ENCODE measurements around the gene ERI2.
A peak's percentile ranks its signal among the peaks of the same experiment; 100 is the strongest.
"Not testable (repeated sequence)": the region's sequence is repeated elsewhere in the genome, so short reads cannot be mapped to it uniquely, and the experiment has no call there.

Gene ERI2

DNA sequence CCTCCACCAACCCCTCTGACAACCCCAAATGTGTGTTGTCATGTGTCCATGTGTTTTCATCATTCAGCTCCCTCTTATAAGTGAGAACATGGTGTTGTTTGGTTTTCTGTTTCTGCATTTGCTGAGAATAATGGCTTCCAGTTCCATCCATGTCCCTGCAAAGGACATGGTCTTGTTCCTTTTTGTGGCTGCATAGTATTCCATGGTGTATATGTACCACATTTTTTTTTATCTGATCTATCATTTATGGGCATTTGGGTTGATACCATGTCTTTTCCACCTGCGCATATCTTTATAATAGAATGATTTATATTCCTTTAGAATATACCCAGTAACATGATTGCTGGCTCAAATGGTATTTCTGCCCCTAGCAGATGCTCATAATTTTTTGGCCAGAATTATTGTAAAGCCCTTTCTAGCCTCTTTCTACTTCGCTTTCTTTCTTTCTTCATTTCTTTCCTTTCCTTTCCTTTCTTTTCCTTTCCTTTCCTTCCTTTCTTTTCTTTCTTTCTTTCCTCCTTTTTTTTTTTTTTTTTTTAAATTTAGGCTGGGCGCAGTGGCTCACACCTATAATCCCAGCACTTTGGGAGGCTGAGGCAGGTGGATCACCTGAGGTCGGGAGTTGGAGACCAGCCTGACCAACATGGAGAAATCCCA, 12.8 kb upstream of the ERI2 start:
- DNase-seq (ENCODE audit: low read depth in 2 of 2): no peak

- DNase-seq (ENCODE audit: low read depth in 2 of 2): no peak
Measured at GRCh38 chr16:20814784-20815183, 8.5 kb upstream of the ERI2 start.

- no peak for DNase-seq (ENCODE audit: low read depth in 2 of 2)
Measured at GRCh38 chr16:20812510-20812909, 6.2 kb upstream of the ERI2 start.

GRCh38 chr16:20811889-20812439, 5.7 kb upstream of the ERI2 start:
- DNase-seq (ENCODE audit: low read depth in 2 of 2): no peak

GRCh38 chr16:20807862-20808261, 1.6 kb upstream of the ERI2 start:
- no peak for DNase-seq (ENCODE audit: low read depth in 2 of 2)

DNA sequence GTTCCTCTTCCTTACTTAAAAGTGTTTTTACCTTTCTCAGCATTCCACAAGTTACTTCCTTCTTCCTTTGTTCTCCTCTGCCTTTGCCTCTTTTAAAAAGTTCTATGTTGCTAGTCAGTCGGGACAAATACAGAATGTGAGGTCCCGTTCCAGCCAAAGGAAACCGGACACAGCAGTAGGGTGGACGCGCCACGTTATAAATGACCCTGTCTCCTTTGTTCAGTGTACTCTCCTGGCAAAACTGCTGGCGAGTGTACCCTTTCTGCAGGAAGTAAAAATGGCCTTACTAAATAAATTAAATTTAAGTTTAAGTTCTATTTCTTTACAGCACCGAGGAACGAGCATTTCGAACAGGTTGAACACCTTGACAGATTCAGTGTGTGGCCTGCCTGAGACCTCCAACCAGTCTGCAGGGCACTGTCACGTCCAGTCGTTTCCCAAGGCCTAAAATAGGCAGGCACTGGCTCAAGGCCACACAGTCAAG, 546 bp downstream of the ERI2 start:
- DNase-seq (ENCODE audit: low read depth in 2 of 2): not testable (repeated sequence)

- DNase-seq (ENCODE audit: low read depth in 2 of 2): no peak
Measured at GRCh38 chr16:20803561-20804214, 2.6 kb downstream of the ERI2 start.

- DNase-seq (ENCODE audit: low read depth in 2 of 2): no peak
Measured at GRCh38 chr16:20803192-20803560, 3.1 kb downstream of the ERI2 start.

DNA sequence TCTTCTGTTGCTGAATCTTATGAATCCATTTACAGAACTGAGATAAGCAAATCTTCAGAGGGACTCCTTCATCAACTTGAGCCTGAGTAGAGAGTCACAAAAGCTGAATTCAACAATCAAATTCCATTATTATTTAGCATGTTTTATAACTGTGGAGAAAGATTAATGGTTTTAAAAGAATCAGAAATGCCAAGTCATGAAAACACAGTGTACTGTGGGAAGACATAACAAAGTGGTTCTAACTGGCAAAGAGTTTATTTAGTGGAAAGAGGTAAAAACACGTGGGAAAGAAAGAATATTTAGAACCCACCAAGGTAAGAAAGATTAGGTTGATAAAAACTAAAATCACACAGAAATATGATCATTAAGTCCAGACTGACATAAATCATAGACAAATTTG, 5.0 kb downstream of the ERI2 start:
- DNase-seq (ENCODE audit: low read depth in 2 of 2): no peak

GRCh38 chr16:20799599-20799998, 6.7 kb downstream of the ERI2 start:
- DNase-seq (ENCODE audit: low read depth in 2 of 2): no peak

DNA sequence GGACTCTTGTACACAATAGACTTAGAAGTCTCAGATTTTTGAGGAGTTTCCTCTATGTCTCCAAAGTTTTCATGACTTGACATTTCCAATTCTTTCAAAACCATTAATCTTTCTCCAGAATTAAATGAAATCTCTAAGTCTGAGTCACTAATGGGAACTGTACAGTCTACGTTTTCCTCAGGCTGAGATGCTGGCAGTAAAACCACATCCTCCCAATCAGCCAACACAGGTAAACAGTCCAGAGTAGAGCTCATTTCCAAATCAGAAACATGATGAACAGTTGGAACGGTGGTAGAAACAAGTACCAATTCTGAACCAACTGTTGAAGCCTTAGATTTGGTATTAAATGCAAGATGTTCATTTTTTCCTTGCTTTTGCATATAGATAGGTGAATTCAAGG, 7.9 kb downstream of the ERI2 start:
- no peak for DNase-seq (ENCODE audit: low read depth in 2 of 2)

GRCh38 chr16:20791923-20792612, 14.2 kb downstream of the ERI2 start:
- no peak for DNase-seq (ENCODE audit: low read depth in 2 of 2)

DNA sequence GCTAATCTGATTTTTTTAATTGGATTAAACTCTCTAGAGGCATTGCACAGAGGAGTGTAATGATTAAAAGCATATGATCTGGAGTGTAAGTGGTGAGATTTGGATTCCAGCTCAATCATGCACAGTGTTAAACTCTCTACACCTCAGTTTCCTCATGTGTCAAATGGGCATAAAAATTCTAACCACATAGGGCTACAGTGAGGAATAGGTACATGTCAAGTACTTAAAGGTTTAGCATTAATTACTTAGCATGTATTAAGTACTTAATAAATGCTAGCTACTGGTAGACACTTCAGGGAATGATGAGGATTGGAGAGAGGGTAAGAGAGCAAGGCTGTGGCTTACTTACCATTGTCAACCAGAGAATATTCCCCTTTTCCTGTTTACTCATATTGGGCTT, 17.1 kb downstream of the ERI2 start:
- no peak for DNase-seq (ENCODE audit: low read depth in 2 of 2)

DNA sequence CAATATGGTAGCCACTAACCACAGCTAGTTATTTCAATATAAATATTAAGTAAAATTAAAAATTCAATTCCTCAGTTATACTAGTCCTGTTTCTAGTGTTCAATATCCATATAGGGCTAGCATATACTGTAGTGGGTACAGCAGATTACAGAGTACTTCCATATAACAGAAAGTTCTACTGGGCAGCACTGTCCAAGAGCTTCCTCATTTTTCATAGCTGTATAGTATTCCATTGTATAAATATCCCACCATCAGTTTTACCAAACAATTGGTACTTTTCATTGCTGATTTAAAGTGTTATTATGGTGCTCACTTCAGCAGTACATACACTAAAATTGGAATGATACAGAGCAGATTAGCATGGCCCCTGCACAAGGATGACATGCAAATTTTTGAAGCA, 22.1 kb downstream of the ERI2 start:
- no peak for DNase-seq (ENCODE audit: low read depth in 2 of 2)

GRCh38 chr16:20782470-20782869, 23.8 kb downstream of the ERI2 start:
- no peak for DNase-seq (ENCODE audit: low read depth in 2 of 2)

DNA sequence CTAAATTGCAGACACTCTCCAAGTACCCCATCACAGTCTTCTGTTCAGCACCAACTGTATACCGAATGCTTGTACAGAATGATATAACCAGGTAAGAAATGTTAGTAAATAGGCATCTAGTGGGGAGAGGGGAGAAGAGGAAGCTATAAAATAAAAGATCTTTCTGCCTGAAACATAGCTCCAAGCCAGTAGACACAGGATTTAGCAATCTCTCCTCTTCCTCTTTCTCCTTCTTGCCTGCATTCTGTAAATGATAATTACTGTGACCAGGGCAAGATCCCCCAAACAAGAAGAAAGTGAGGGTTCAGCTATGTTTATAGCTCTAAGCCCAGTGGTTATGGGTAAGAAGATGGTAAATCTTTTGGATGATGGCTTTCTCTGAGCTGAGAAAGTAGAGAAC, 24.6 kb downstream of the ERI2 start:
- no peak for DNase-seq (ENCODE audit: low read depth in 2 of 2)

DNA sequence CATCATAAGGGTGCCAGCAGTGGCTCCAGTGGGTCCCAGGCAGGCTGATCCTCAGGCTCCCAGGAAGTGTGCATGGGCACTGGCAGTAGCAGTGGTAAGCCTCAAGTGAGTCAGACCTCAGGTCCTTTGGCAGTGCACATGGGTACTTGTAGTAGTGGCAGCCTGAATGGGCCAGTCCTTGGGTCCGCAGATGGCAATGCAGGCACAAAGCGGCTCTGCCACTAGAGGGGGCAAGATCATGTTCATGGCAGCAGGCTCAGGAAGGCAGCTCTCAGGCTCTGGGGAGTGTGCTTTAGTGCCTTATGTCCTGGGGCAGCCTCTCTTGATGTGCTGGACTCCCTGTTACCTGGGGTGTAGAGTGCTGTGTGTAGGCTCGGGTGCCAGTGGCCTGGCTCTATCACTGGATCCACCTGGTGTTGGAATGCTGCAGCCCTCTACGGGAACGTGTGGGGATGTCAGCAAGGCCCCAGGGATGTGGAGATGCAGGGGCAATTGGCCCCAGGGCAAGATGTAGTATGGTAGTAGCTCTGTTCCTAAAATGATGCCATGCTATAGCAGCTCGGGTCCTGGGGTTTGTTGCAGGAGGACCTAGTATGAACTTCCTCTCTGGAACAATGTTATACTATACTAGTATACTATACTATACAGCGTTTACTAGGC, 31.4 kb downstream of the ERI2 start:
- DNase-seq (ENCODE audit: low read depth in 2 of 2): peak; percentile 19 to 63

GRCh38 chr16:20773679-20774078, 32.6 kb downstream of the ERI2 start:
- no peak for DNase-seq (ENCODE audit: low read depth in 2 of 2)

DNA sequence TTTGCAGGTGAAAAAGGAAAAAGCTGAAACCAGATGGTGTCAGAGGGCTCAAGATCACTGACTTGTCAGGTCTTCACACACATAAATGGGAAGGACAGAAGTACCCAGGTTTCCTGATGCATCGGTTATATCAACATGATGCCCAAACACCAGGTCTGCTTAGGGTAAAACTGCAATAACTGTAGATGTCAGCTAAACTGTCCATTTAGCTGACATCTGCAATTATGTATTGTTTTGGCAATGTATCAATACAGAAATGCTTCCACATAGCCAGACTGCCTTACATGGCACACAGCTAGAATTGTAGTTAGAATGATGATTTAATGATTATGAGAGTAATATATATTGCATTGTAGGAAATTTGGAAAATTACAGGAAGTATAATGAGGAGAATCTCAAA, 37.5 kb downstream of the ERI2 start:
- DNase-seq (ENCODE audit: low read depth in 2 of 2): no peak

GRCh38 chr16:20768121-20768520, 38.2 kb downstream of the ERI2 start:
- DNase-seq (ENCODE audit: low read depth in 2 of 2): no peak

DNA sequence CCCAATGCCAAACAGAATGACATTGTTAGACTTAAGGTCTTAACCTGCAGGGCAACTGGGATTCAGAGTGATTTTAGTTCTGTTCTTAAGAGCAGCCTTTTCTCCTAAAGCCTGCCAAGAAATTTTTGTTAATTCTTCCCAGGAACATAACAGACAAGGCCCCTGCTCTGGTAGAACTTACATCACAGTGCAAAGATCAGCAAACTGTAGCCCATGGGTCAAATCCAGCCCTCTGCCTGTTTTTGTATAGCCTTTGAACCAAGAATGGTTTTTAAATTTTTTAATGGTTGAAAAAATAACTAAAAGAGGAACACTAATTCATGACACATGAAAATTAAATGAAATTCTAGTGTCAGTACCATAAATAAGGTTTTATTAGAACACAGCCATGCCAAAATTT, 38.7 kb downstream of the ERI2 start:
- DNase-seq (ENCODE audit: low read depth in 2 of 2): no peak

GRCh38 chr16:20766294-20766693, 40.0 kb downstream of the ERI2 start:
- DNase-seq (ENCODE audit: low read depth in 2 of 2): no peak

Measured in stimulated activated CD4-positive, alpha-beta T cell treated with anti-CD3 and anti-CD28 coated beads, Interleukin-12 subunit alpha, Interleukin-12 subunit beta, amount 100 ng/mL, for 24 hours (primary cell).